MM.1S (cell line): ENCODE data around the gene SCAPER.

Experiments
- EZH2 ChIP-seq: fragments of 300-600 bp; sonication (generic); optimal IDR thresholded peaks from 2 replicates; pipeline ENCODE3; 2017; ENCODE audit warnings: low read depth, mild to moderate bottlenecking, antibody characterized with exemption, low read length, mixed read lengths
- TF ChIP-seq, protein P1 (sequence below): fragments of 300-600 bp; sonication (generic); IDR thresholded peaks from 2 replicates; pipeline ENCODE4 v1.5.1; 2016; ENCODE audit warnings: antibody characterized with exemption, low read length, mixed read lengths

DNA sequence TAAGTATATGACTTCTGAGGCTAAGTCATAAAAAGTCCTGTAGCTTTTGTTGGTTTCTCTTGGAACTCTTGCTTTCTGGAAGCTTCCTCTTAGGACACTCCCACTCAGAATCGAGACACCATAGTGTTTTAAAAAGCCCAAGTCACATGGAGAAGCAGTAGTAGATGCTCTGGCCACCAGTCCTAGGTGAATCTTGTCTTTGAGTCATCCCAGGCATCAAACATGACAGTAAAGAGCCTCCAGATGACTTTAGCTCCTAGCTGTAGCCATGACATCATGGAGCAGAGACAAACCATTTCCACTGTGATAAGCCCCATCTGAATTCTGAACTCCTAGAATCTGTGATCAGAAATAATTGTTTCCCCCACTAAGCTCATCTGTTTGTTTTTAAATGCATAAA, 526.4 kb downstream of the SCAPER start:
- no peak for TF ChIP-seq EZH2
- TF ChIP-seq, protein P1, sequence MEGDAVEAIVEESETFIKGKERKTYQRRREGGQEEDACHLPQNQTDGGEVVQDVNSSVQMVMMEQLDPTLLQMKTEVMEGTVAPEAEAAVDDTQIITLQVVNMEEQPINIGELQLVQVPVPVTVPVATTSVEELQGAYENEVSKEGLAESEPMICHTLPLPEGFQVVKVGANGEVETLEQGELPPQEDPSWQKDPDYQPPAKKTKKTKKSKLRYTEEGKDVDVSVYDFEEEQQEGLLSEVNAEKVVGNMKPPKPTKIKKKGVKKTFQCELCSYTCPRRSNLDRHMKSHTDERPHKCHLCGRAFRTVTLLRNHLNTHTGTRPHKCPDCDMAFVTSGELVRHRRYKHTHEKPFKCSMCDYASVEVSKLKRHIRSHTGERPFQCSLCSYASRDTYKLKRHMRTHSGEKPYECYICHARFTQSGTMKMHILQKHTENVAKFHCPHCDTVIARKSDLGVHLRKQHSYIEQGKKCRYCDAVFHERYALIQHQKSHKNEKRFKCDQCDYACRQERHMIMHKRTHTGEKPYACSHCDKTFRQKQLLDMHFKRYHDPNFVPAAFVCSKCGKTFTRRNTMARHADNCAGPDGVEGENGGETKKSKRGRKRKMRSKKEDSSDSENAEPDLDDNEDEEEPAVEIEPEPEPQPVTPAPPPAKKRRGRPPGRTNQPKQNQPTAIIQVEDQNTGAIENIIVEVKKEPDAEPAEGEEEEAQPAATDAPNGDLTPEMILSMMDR = no peak
